Measurements from ENCODE around the gene C1orf146. TPM values are rescaled to one million over a fixed set of nuclear protein-coding genes. Genes with fewer than 3 reads are reported as not detected.

C1orf146 gene
- polyA plus RNA-seq (2013, experiment 1 of 2), result not detected
- not detected for polyA plus RNA-seq (2013, experiment 2 of 2)

- no peaks in the 10 kb centered on the region for H3K9me3 ChIP-seq (ENCODE audit: insufficient read depth, low read depth, low read length)
- no peak within 1 kb of the TSS for H3K4me3 ChIP-seq (ENCODE audit: low read length)
- H3K4me1 ChIP-seq (ENCODE audit: insufficient read depth, low read length), result no peaks in the 10 kb centered on the region
- no peak within 1 kb of the TSS for H3K27ac ChIP-seq (ENCODE audit: low read depth, low read length)
- H3K27me3 ChIP-seq (ENCODE audit: insufficient read depth, low read length), result no peaks in the 10 kb centered on the region
- H3K36me3 ChIP-seq (ENCODE audit: insufficient read depth, low read length), result no peaks in the 10 kb centered on the region
- 94% methylated on average over 27 of the region's 27 CpGs for WGBS
- no peak within 1 kb of the TSS for H3K9ac ChIP-seq (ENCODE audit: low read depth, low read length)
Measured at GRCh38 chr1:92217721-92218120, at the start of gene C1orf146. Gene C1orf146 (plus strand): TSS chr1:92217915. CDS start chr1:92231421, 13,506 bp downstream.

- Histone ChIP-seq H3K27me3 (ENCODE audit: insufficient read depth, low read length) (no peaks in the 10 kb centered on the region), H3K9ac (ENCODE audit: low read depth, low read length) (no peak overlapping the region), H3K9me3 (ENCODE audit: insufficient read depth, low read depth, low read length) (no peaks in the 10 kb centered on the region), H3K4me1 (ENCODE audit: insufficient read depth, low read length) (no peaks in the 10 kb centered on the region), H3K4me3 (ENCODE audit: low read length) (no peak overlapping the region), H3K36me3 (ENCODE audit: insufficient read depth, low read length) (no peaks in the 10 kb centered on the region), H3K27ac (ENCODE audit: low read depth, low read length) (no peak overlapping the region)
- 93% methylated on average over 5 of the region's 5 CpGs for WGBS
Measured at GRCh38 chr1:92168657-92169056, 49.1 kb upstream of the C1orf146 start.

- Histone ChIP-seq H3K4me1 (ENCODE audit: insufficient read depth, low read length) (peaks cover 2% of the 10 kb centered on the region; the same call in 1 of the 2 replicates), H3K27ac (ENCODE audit: low read depth, low read length) (no peak overlapping the region), H3K27me3 (ENCODE audit: insufficient read depth, low read length) (no peaks in the 10 kb centered on the region), H3K9me3 (ENCODE audit: insufficient read depth, low read depth, low read length) (no peaks in the 10 kb centered on the region), H3K36me3 (ENCODE audit: insufficient read depth, low read length) (no peaks in the 10 kb centered on the region), H3K9ac (ENCODE audit: low read depth, low read length) (no peak overlapping the region), H3K4me3 (ENCODE audit: low read length) (no peak overlapping the region)
- WGBS, result 100% methylated on average over 1 of the region's 2 CpGs
Measured at GRCh38 chr1:92169214-92170005, 48.3 kb upstream of the C1orf146 start.

GRCh38 chr1:92184632-92185031 lies 33.1 kb upstream of the C1orf146 start:
- Histone ChIP-seq H3K27me3 (ENCODE audit: insufficient read depth, low read length) (no peaks in the 10 kb centered on the region), H3K4me3 (ENCODE audit: low read length) (no peak overlapping the region), H3K4me1 (ENCODE audit: insufficient read depth, low read length) (peaks cover 3% of the 10 kb centered on the region; the same call in 1 of the 2 replicates), H3K9ac (ENCODE audit: low read depth, low read length) (no peak overlapping the region), H3K27ac (ENCODE audit: low read depth, low read length) (no peak overlapping the region), H3K9me3 (ENCODE audit: insufficient read depth, low read depth, low read length) (no peaks in the 10 kb centered on the region), H3K36me3 (ENCODE audit: insufficient read depth, low read length) (no peaks in the 10 kb centered on the region)
- no CpG with 5 or more reads among the region's 1 CpG for WGBS

- H3K9ac ChIP-seq (ENCODE audit: low read depth, low read length), result no peak overlapping the region
- no peaks in the 10 kb centered on the region for H3K9me3 ChIP-seq (ENCODE audit: insufficient read depth, low read depth, low read length)
- H3K27ac ChIP-seq (ENCODE audit: low read depth, low read length), result no peak overlapping the region
- H3K27me3 ChIP-seq (ENCODE audit: insufficient read depth, low read length), result no peaks in the 10 kb centered on the region
- no peaks in the 10 kb centered on the region for H3K36me3 ChIP-seq (ENCODE audit: insufficient read depth, low read length)
- no CpG with 5 or more reads among the region's 1 CpG for WGBS
- H3K4me3 ChIP-seq (ENCODE audit: low read length), result no peak overlapping the region
- H3K4me1 ChIP-seq (ENCODE audit: insufficient read depth, low read length), result peaks cover 11% of the 10 kb centered on the region
Measured at GRCh38 chr1:92186081-92186480, 31.6 kb upstream of the C1orf146 start.

- Histone ChIP-seq H3K4me1 (ENCODE audit: insufficient read depth, low read length) (peaks cover 11% of the 10 kb centered on the region), H3K4me3 (ENCODE audit: low read length) (no peak overlapping the region), H3K27me3 (ENCODE audit: insufficient read depth, low read length) (no peaks in the 10 kb centered on the region), H3K36me3 (ENCODE audit: insufficient read depth, low read length) (no peaks in the 10 kb centered on the region), H3K9me3 (ENCODE audit: insufficient read depth, low read depth, low read length) (no peaks in the 10 kb centered on the region), H3K27ac (ENCODE audit: low read depth, low read length) (no peak overlapping the region), H3K9ac (ENCODE audit: low read depth, low read length) (no peak overlapping the region)
- 88% methylated on average over 7 of the region's 7 CpGs for WGBS
Measured at GRCh38 chr1:92188436-92189255, 29.1 kb upstream of the C1orf146 start.

- Histone ChIP-seq H3K9me3 (ENCODE audit: insufficient read depth, low read depth, low read length) (no peaks in the 10 kb centered on the region), H3K4me3 (ENCODE audit: low read length) (no peak overlapping the region), H3K27ac (ENCODE audit: low read depth, low read length) (no peak overlapping the region), H3K36me3 (ENCODE audit: insufficient read depth, low read length) (no peaks in the 10 kb centered on the region), H3K9ac (ENCODE audit: low read depth, low read length) (no peak overlapping the region), H3K4me1 (ENCODE audit: insufficient read depth, low read length) (peaks cover 8% of the 10 kb centered on the region), H3K27me3 (ENCODE audit: insufficient read depth, low read length) (no peaks in the 10 kb centered on the region)
- WGBS, result 92% methylated on average over 2 of the region's 2 CpGs
Measured at GRCh38 chr1:92191726-92192125, 26.0 kb upstream of the C1orf146 start.

GRCh38 chr1:92192246-92192645 lies 25.5 kb upstream of the C1orf146 start:
- H3K36me3 ChIP-seq (ENCODE audit: insufficient read depth, low read length), result no peaks in the 10 kb centered on the region
- H3K9me3 ChIP-seq (ENCODE audit: insufficient read depth, low read depth, low read length), result no peaks in the 10 kb centered on the region
- H3K27me3 ChIP-seq (ENCODE audit: insufficient read depth, low read length), result no peaks in the 10 kb centered on the region
- H3K27ac ChIP-seq (ENCODE audit: low read depth, low read length), result no peak overlapping the region
- H3K4me1 ChIP-seq (ENCODE audit: insufficient read depth, low read length), result peaks cover 8% of the 10 kb centered on the region
- 93% methylated on average over 9 of the region's 9 CpGs for WGBS
- H3K9ac ChIP-seq (ENCODE audit: low read depth, low read length), result no peak overlapping the region
- H3K4me3 ChIP-seq (ENCODE audit: low read length), result no peak overlapping the region

- Histone ChIP-seq H3K36me3 (ENCODE audit: insufficient read depth, low read length) (no peaks in the 10 kb centered on the region), H3K27ac (ENCODE audit: low read depth, low read length) (no peak overlapping the region), H3K9me3 (ENCODE audit: insufficient read depth, low read depth, low read length) (no peaks in the 10 kb centered on the region), H3K4me3 (ENCODE audit: low read length) (no peak overlapping the region), H3K9ac (ENCODE audit: low read depth, low read length) (no peak overlapping the region), H3K4me1 (ENCODE audit: insufficient read depth, low read length) (peaks cover 8% of the 10 kb centered on the region), H3K27me3 (ENCODE audit: insufficient read depth, low read length) (no peaks in the 10 kb centered on the region)
- no CpG with 5 or more reads among the region's 1 CpG for WGBS
Measured at GRCh38 chr1:92194511-92194910, 23.2 kb upstream of the C1orf146 start.

GRCh38 chr1:92201973-92202372 lies 15.7 kb upstream of the C1orf146 start:
- 89% methylated on average over 4 of the region's 5 CpGs for WGBS
- Histone ChIP-seq H3K27ac (ENCODE audit: low read depth, low read length) (no peak overlapping the region), H3K4me3 (ENCODE audit: low read length) (no peak overlapping the region), H3K9ac (ENCODE audit: low read depth, low read length) (no peak overlapping the region), H3K9me3 (ENCODE audit: insufficient read depth, low read depth, low read length) (peaks cover 6% of the 10 kb centered on the region; the same call in 1 of the 2 replicates), H3K27me3 (ENCODE audit: insufficient read depth, low read length) (no peaks in the 10 kb centered on the region), H3K36me3 (ENCODE audit: insufficient read depth, low read length) (no peaks in the 10 kb centered on the region), H3K4me1 (ENCODE audit: insufficient read depth, low read length) (no peaks in the 10 kb centered on the region)

GRCh38 chr1:92203105-92203504 lies 14.6 kb upstream of the C1orf146 start:
- no peaks in the 10 kb centered on the region for H3K4me1 ChIP-seq (ENCODE audit: insufficient read depth, low read length)
- H3K36me3 ChIP-seq (ENCODE audit: insufficient read depth, low read length), result no peaks in the 10 kb centered on the region
- H3K9ac ChIP-seq (ENCODE audit: low read depth, low read length), result no peak overlapping the region
- H3K9me3 ChIP-seq (ENCODE audit: insufficient read depth, low read depth, low read length), result peaks cover 6% of the 10 kb centered on the region; the same call in 1 of the 2 replicates
- no peak overlapping the region for H3K27ac ChIP-seq (ENCODE audit: low read depth, low read length)
- H3K27me3 ChIP-seq (ENCODE audit: insufficient read depth, low read length), result no peaks in the 10 kb centered on the region
- no peak overlapping the region for H3K4me3 ChIP-seq (ENCODE audit: low read length)
